ENCODE data around the gene NKX1-1.

NKX1-1 gene

DNA sequence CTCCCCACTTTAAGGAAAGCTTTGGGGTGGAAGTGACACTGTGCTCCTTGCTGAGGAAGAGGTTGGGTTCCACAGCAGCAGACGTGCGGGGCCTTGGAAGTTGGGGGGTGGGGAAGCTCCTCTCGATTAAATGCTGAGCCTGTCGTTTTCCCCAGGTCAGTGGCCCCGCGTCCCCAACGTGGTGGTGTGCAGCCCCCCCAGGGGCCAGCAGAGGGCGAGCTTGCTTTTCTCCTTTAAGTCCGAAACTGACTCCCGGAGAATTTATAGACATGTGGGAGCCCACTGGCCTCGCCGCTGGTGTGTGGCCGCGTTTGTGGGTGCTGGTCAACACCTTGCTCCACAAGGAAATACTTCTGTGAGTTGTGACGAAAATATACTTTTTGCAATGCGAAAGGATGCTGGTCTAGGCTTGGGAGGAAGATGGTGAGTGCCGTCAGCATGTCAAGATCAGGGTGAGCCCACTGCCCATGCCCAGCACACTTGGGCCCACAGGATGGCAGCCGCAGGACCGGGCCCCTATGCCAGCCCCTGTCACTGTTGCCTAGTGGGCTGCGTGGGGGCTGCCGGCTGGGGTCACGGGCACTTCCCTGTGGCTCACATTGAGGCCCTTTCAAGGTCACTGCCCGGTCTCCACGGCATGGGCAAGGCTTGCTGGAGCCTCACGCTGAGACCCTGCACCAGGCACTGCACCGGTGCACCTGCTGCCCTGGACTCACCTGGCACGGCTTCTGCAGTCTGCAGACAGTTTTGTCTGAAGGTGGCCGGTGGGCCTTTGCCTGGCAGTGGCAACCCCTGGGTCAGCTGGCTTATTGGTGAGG, 49.9 kb downstream of the NKX1-1 start:
- TF ChIP-seq Cebpa-rat (IDR thresholded peaks at IDR 0.05) = no peak
- Histone ChIP-seq H3K36me3 (peaks cover 13% of the 10 kb centered on the region; the same call in 1 of the 2 replicates), H3K27me3 (no peaks in the 10 kb centered on the region), H3K4me3 (no peak overlapping the region), H3K9me3 (no peaks in the 10 kb centered on the region), H3K4me1 (peaks cover 58% of the 10 kb centered on the region), H3K9ac (no peak overlapping the region), H3K27ac (no peak overlapping the region), H3K4me2 (no peak overlapping the region), H4K20me1 (0 out of 2 replicates have a peak, but pooled peaks cover 9% of the 10 kb centered on the region)

DNA sequence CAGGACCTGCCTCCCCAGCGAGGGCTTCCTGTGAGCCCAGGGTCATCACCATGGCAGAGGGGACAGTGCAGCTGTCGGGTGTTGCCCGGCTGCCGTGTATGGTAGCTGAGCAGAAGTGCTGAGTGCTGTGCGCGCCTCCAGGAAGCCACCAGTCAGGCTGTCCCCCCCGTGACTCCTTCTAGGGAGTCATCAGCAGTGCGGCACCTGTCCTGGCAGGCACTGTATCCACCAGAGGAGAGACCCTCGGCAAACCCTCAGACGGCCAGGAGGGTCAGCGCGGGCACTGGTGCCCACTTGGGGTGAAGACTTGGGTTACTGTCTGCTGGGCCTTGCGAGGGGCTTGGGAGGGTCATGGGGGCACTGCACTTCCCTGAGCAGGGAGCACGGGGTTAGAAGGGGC, 50.9 kb downstream of the NKX1-1 start:
- Histone ChIP-seq H3K4me3 (no peak overlapping the region), H3K36me3 (peaks cover 13% of the 10 kb centered on the region; the same call in 1 of the 2 replicates), H3K27ac (no peak overlapping the region)

DNA sequence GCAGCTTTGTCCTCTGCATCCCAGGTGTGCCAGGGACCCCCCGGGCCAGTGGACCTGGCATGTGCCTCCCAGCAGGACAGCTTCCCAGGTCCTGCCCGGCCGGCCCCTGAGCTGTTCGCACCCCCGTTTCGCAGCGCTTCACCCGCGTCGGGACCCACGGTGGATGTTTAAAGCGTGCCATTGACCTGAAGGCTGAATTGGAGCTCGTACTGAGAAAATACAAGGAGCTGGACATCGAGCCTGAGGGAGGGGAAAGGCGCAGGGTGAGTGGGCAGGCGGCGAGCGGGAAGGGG, 51.3 kb downstream of the NKX1-1 start:
- Histone ChIP-seq H3K9me3 (no peaks in the 10 kb centered on the region), H3K4me2 (no peak overlapping the region), H3K9ac (no peak overlapping the region), H3K27me3 (no peaks in the 10 kb centered on the region), H4K20me1 (0 out of 2 replicates have a peak, but pooled peaks cover 3% of the 10 kb centered on the region), H3K36me3 (peaks cover 13% of the 10 kb centered on the region; the same call in 1 of the 2 replicates), H3K4me3 (no peak overlapping the region), H3K4me1 (peaks cover 53% of the 10 kb centered on the region), H3K27ac (no peak overlapping the region)
- TF ChIP-seq Cebpa-rat (IDR thresholded peaks at IDR 0.05) = no peak

More for the DNA sequence above, 50.9 kb downstream of the NKX1-1 start:
- TF ChIP-seq Cebpa-rat (IDR thresholded peaks at IDR 0.05) = no peak
- H3K4me1 ChIP-seq = peaks cover 57% of the 10 kb centered on the region
- 0 out of 2 replicates have a peak, but pooled peaks cover 7% of the 10 kb centered on the region for H4K20me1 ChIP-seq
- no peaks in the 10 kb centered on the region for H3K9me3 ChIP-seq
- no peak overlapping the region for H3K9ac ChIP-seq
- H3K4me2 ChIP-seq = no peak overlapping the region
- H3K27me3 ChIP-seq = no peaks in the 10 kb centered on the region

DNA sequence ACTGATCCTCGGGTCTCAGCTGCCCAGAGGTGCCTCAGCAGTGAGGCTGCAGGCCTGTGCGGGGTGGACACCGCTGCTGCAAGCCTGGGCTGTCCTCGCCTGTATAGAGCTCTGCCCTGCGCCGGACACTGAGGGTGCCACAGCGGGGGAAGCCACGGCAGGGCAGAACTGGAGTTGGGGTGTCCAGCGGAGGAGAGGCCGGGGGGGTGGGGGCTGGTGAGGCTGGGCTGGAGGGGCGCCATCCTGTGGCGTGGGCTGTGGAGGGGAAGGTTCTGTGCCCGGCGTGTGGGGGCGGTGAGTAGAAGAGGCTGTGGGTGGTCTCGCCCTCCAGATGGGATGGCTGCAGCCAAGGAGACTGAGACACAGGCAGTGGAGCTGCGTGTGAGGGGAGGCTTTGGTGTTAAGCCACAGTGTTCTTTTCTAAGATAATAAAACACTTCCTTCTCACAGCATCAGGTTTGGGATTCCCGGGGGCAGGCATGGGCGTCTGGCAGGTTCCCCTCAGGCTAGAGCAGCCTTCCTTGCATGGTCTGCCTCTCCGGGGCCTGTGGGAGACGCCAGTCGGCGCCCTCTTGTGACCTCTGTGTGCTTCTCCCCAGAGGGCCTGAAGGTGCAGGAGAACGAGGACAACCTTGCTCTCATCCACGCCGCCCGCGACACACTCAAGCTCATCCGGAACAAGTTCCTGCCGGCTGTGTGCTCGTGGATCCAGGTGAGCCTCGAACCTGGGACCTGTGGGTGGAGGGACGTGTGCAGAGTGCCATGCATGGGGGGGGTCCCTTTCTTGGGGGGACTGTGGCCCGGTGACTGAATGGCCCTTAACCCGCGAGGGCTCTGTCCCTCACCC, 51.9 kb downstream of the NKX1-1 start:
- no peak overlapping the region for H3K27ac ChIP-seq
- H3K4me1 ChIP-seq = peaks cover 48% of the 10 kb centered on the region
- H3K9me3 ChIP-seq = no peaks in the 10 kb centered on the region
- H4K20me1 ChIP-seq = no peaks in the 10 kb centered on the region
- H3K4me3 ChIP-seq = no peak overlapping the region
- TF ChIP-seq Cebpa-rat (IDR thresholded peaks at IDR 0.05) = no peak
- H3K27me3 ChIP-seq = no peaks in the 10 kb centered on the region
- peaks cover 13% of the 10 kb centered on the region; the same call in 1 of the 2 replicates for H3K36me3 ChIP-seq
- H3K9ac ChIP-seq = no peak overlapping the region
- no peak overlapping the region for H3K4me2 ChIP-seq

DNA sequence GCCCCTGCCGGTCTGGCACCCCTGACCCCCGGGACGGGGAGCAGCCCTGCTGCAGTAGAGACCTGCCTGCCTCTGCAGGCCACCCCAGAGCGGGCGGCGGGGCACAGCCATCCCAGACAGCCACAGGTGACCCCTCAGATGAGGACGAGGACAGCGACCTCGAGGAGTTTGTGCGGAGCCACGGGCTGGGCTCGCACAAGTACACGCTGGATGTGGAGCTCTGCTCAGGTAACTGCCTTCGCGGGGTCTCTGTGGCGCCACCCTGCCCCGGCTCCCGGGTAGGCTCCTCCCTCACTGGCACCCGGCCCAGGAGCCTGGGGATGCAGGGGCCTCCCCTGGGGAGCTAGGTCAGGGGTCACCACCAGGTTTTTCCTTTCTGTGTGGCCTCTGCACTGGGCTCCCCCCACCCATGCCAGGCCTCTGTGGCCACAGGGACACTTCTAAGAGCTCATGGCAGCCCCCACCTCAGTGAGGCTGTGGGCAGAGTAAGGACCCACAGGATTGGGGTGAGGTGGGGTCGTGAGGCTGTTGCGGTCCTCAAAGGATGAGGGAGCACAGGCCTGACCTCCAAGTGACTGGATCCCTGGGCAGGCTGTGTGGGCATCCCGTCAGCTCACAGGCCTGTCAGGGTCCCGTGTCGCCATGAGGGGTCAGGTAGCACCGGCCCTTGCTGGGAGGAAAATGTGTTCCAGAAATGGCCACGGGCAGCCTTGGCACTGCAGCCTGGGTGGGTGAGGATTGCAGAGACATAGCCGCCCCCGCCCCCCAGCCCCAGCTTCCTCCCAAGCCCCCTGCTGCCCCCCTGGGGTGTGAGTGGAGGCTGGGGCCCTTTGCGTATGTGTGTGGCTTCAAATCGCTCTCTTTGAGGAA, 52.8 kb downstream of the NKX1-1 start:
- peaks cover 48% of the 10 kb centered on the region for H3K4me1 ChIP-seq
- H3K4me3 ChIP-seq = no peak overlapping the region
- H3K27ac ChIP-seq = no peak overlapping the region
- H3K9ac ChIP-seq = no peak overlapping the region
- no peaks in the 10 kb centered on the region for H4K20me1 ChIP-seq
- H3K36me3 ChIP-seq = peaks cover 13% of the 10 kb centered on the region; the same call in 1 of the 2 replicates
- no peaks in the 10 kb centered on the region for H3K27me3 ChIP-seq
- no peaks in the 10 kb centered on the region for H3K9me3 ChIP-seq
- H3K4me2 ChIP-seq = no peak overlapping the region
- TF ChIP-seq Cebpa-rat (IDR thresholded peaks at IDR 0.05) = no peak
